GM19468 (cell line): ENCODE measurements around the gene STK17A.

Experiments
- ATAC-seq: cut with Tn5 transposase; IDR thresholded peaks from one replicate; pipeline ENCODE4 v1.9.1; 2021; ENCODE audit warnings: mild to moderate bottlenecking, moderate library complexity, moderate number of reproducible peaks; ENCODE audit not compliant: unreplicated experiment; ENCODE audit errors: extremely low read depth

STK17A gene

GRCh38 chr7:43628431-43628830 is 45.5 kb downstream of the STK17A start:
- ATAC-seq: no peak

- ATAC-seq: no peak
These were observed 46.9 kb downstream of the STK17A start for GRCh38 chr7:43629857-43630256.

GRCh38 chr7:43630482-43630881 is 47.6 kb downstream of the STK17A start:
- no peak for ATAC-seq

GRCh38 chr7:43631559-43631958 is 48.7 kb downstream of the STK17A start:
- no peak for ATAC-seq

- ATAC-seq: no peak
These were observed 49.8 kb downstream of the STK17A start for GRCh38 chr7:43632746-43633145.

- ATAC-seq: no peak
These were observed 51.5 kb downstream of the STK17A start for GRCh38 chr7:43634384-43634783.

GRCh38 chr7:43636093-43636492 is 53.2 kb downstream of the STK17A start:
- no peak for ATAC-seq

GRCh38 chr7:43637114-43637806 is 54.4 kb downstream of the STK17A start:
- no peak for ATAC-seq

- no peak for ATAC-seq
These were observed 57.1 kb downstream of the STK17A start for GRCh38 chr7:43639858-43640491.

- no peak for ATAC-seq
These were observed 57.8 kb downstream of the STK17A start for GRCh38 chr7:43640679-43641078.

- no peak for ATAC-seq
These were observed 60.2 kb downstream of the STK17A start for GRCh38 chr7:43642897-43643630.

GRCh38 chr7:43643846-43644245 is 60.9 kb downstream of the STK17A start:
- ATAC-seq: no peak

GRCh38 chr7:43645699-43646226 is 62.9 kb downstream of the STK17A start:
- no peak for ATAC-seq

- ATAC-seq: no peak
These were observed 63.9 kb downstream of the STK17A start for GRCh38 chr7:43646603-43647338.

GRCh38 chr7:43647339-43647672 is 64.4 kb downstream of the STK17A start:
- no peak for ATAC-seq

GRCh38 chr7:43647673-43648472 is 65.0 kb downstream of the STK17A start:
- no peak for ATAC-seq

GRCh38 chr7:43648473-43649406 is 65.8 kb downstream of the STK17A start:
- peak; percentile 47 for ATAC-seq

GRCh38 chr7:43649755-43650274 is 66.9 kb downstream of the STK17A start:
- ATAC-seq: peak; percentile 79
